ENCODE results near the gene VSTM5.

GRCh38 chr11:93849751-93850593, 446 bp downstream of the VSTM5 start:
- no peak for TF ChIP-seq POLR2A (IDR thresholded peaks at IDR 0.05)
- TF ChIP-seq, protein P1, sequence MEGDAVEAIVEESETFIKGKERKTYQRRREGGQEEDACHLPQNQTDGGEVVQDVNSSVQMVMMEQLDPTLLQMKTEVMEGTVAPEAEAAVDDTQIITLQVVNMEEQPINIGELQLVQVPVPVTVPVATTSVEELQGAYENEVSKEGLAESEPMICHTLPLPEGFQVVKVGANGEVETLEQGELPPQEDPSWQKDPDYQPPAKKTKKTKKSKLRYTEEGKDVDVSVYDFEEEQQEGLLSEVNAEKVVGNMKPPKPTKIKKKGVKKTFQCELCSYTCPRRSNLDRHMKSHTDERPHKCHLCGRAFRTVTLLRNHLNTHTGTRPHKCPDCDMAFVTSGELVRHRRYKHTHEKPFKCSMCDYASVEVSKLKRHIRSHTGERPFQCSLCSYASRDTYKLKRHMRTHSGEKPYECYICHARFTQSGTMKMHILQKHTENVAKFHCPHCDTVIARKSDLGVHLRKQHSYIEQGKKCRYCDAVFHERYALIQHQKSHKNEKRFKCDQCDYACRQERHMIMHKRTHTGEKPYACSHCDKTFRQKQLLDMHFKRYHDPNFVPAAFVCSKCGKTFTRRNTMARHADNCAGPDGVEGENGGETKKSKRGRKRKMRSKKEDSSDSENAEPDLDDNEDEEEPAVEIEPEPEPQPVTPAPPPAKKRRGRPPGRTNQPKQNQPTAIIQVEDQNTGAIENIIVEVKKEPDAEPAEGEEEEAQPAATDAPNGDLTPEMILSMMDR (IDR thresholded peaks at IDR 0.05), result no peak

Data from adrenal gland (tissue), 5 donors.